ENCODE measurements around the gene NFE2. TPM values are rescaled to one million over a fixed set of nuclear protein-coding genes. Genes with fewer than 3 reads are reported as not detected.
A peak's percentile ranks its signal among the peaks of the same experiment; 100 is the strongest.

NFE2 gene
- total and polyA plus RNA-seq, 2 of the 8 experiments (the other 6 are each of a cell fraction or from before 2014, with no cell fraction given), result 2.0 to 6.1 TPM

- H3K9me3 ChIP-seq (ENCODE audit: insufficient read depth in 2 of 2, low read depth in 1 of 2, low read length in 1 of 2), result no peaks in the 10 kb centered on the region
- H3K4me2 ChIP-seq (ENCODE audit: insufficient read depth in 1 of 2, low read depth in 2 of 2, low read length in 2 of 2), result peak overlapping the region; percentile 62 to 88
- peak overlapping the region; percentile 92 for H4K91ac ChIP-seq (replicated peaks; ENCODE audit: insufficient read length, low read length)
- peak overlapping the region; percentile 55 for H4K5ac ChIP-seq (ENCODE audit: insufficient read length, low read depth, low read length)
- peaks cover 15 to 86% of the 10 kb centered on the region in 2 experiments for H3K79me2 ChIP-seq (ENCODE audit: control insufficient read depth in 1 of 2, insufficient read depth in 2 of 2, low read length in 2 of 2)
- H3K36me3 ChIP-seq (ENCODE audit: control insufficient read depth in 2 of 4, insufficient read depth in 4 of 4, low read length in 3 of 4), result peaks cover 27 to 45% (median 31%) of the 10 kb centered on the region in 4 experiments
- POLR2A ChIA-PET (ENCODE audit: partially characterized antibody), result interaction anchor here (1.2 to 44.8 kb wide), 32 partner anchors 9 to 603 kb away, joined by 3 to 1006 read pairs (median 17); partner anchors contain the start of genes ATP5MC2, COPZ1, NFE2 and SMUG1
- H2BK15ac ChIP-seq (ENCODE audit: low read length), result no peak overlapping the region
- no peak overlapping the region for H2BK20ac ChIP-seq (ENCODE audit: low read length)
- H3K27me3 ChIP-seq (replicated peaks in 1 of 4; ENCODE audit: control insufficient read depth in 3 of 4, extremely low read depth in 1 of 4, insufficient read depth in 3 of 4, low read length in 3 of 4), result no peaks in the 10 kb centered on the region
- H2BK5ac ChIP-seq (ENCODE audit: low read depth, low read length), result peak overlapping the region; percentile 99
- H3K4me1 ChIP-seq (replicated peaks in 1 of 4; ENCODE audit: control insufficient read depth in 3 of 4, insufficient read depth in 4 of 4, low read length in 3 of 4), result peaks cover 0 to 12% (median 7%) of the 10 kb centered on the region in 4 experiments; a peak in 5 of 7 replicates
- no peak for TF ChIP-seq POU5F1 (IDR thresholded peaks at IDR 0.05; ENCODE audit: low read depth, low read length)
- no peak for TF ChIP-seq SP4 (IDR thresholded peaks at IDR 0.05; ENCODE audit: low read length)
- no peak for TF ChIP-seq TBP (IDR thresholded peaks at IDR 0.05; ENCODE audit: low read depth, low read length)
- no peak for TF ChIP-seq CBX5 (IDR thresholded peaks at IDR 0.05; ENCODE audit: low read depth, low read length)
- TF ChIP-seq SAP30 (IDR thresholded peaks at IDR 0.05; ENCODE audit: insufficient read depth, insufficient replicate concordance, low read length), result peak; percentile 65
- no peak for TF ChIP-seq EZH2 (IDR thresholded peaks at IDR 0.05; ENCODE audit: low read depth, low read length, severe bottlenecking)
- TF ChIP-seq BCL11A (IDR thresholded peaks at IDR 0.05; ENCODE audit: low read depth in 2 of 2, low read length in 2 of 2), result no peak
- TF ChIP-seq TCF12 (IDR thresholded peaks at IDR 0.05; ENCODE audit: low read depth, low read length), result no peak
- no peak for TF ChIP-seq SUZ12 (IDR thresholded peaks at IDR 0.05; ENCODE audit: low read length)
- peak; percentile 57 for TF ChIP-seq SIRT6 (IDR thresholded peaks at IDR 0.05; ENCODE audit: low read length)
- no peak for TF ChIP-seq ASH2L (IDR thresholded peaks at IDR 0.05; ENCODE audit: low read length)
- TF ChIP-seq BRCA1 (IDR thresholded peaks at IDR 0.05; ENCODE audit: low read depth, low read length), result no peak
- TF ChIP-seq NRF1 (IDR thresholded peaks at IDR 0.05; ENCODE audit: low read depth, low read length), result no peak
- peak overlapping the region; percentile 72; the same call in 1 of the 2 replicates for H4K8ac ChIP-seq (ENCODE audit: extremely low read depth, insufficient read depth, low read length)
- H3K18ac ChIP-seq (ENCODE audit: extremely low read depth, low read length), result peak overlapping the region; percentile 86
- no peak overlapping the region for H2AK5ac ChIP-seq (ENCODE audit: low read depth, low read length)
- WGBS, 2 experiments (ENCODE audit: extremely low coverage in 1 of 2, insufficient coverage in 1 of 2, insufficient read length in 1 of 2, insufficient replicate concordance in 2 of 2, low coverage in 1 of 2, low lambda C conversion rate in 2 of 2, missing lambda C conversion rate in 1 of 2), result 1% methylated on average over 19 of the region's 19 CpGs; no CpG with 5 or more reads in 1 of the 2 experiments
- H2BK12ac ChIP-seq (ENCODE audit: low read depth, low read length), result peak overlapping the region; percentile 20; the same call in 1 of the 2 replicates
- H3K56ac ChIP-seq (replicated peaks; ENCODE audit: insufficient read length, low read depth, low read length), result peak overlapping the region; percentile 82
- H2AFZ ChIP-seq (ENCODE audit: low read length), result no peak overlapping the region
- H3K9ac ChIP-seq (replicated peaks in 1 of 4; ENCODE audit: extremely low read depth in 1 of 4, low read depth in 3 of 4, low read length in 3 of 4), result peak overlapping the region; percentile 91 to 100 (median 98)
- FAIRE-seq (no peak), DNase-seq (ENCODE audit: low read depth in 1 of 2, low spot score in 2 of 2) (no peak)
- no peak overlapping the region for H2BK120ac ChIP-seq (replicated peaks; ENCODE audit: low read depth, low read length)
- peak overlapping the region; percentile 79 to 97 (median 88) for H3K4me3 ChIP-seq (ENCODE audit: extremely low read depth in 1 of 4, insufficient read depth in 2 of 4, low read depth in 3 of 4, low read length in 4 of 4)
- no peak overlapping the region for H3K14ac ChIP-seq (ENCODE audit: insufficient read length)
- peak overlapping the region; percentile 99 for H3K27ac ChIP-seq (ENCODE audit: low read depth, low read length)
- CTCF ChIA-PET (ENCODE audit: partially characterized antibody), result interaction anchor here (1.4 to 12.3 kb wide), 4 partner anchors 14 to 91 kb away, joined by 5 to 90 read pairs (median 12); no protein-coding TSS in a partner anchor
- peaks cover 16 to 22% of the 10 kb centered on the region in 2 experiments for H4K20me1 ChIP-seq (replicated peaks in 1 of 2; ENCODE audit: control insufficient read depth in 1 of 2, insufficient read depth in 2 of 2, low read length in 2 of 2)
- H3K23ac ChIP-seq (ENCODE audit: insufficient read length), result no peak overlapping the region
- peak overlapping the region; percentile 96 for H3K4ac ChIP-seq (replicated peaks; ENCODE audit: insufficient read length, low read depth, low read length)
- H3K79me1 ChIP-seq (ENCODE audit: low read depth, low read length), result peaks cover 4% of the 10 kb centered on the region
- peaks cover 13% of the 10 kb centered on the region for H3K23me2 ChIP-seq (ENCODE audit: low read depth, low read length)
Measured at GRCh38 chr12:54279227-54279631, 21.6 kb downstream of the NFE2 start.

Measured in H1 (cell line).